BLaER1 treated with 17β-estradiol and CSF1 and Interleukin-3, amounts not matched to agents 10 nM and 100 nM (cell line): ENCODE measurements around the gene FAM76B.
A peak's percentile ranks its signal among the peaks of the same experiment; 100 is the strongest.

ENCODE experiments used
- H3K27ac ChIP-seq, 11 experiments: shearing (Covaris generic); formaldehyde crosslinking; 2 replicates each; pipeline ENCODE4 v1.8.1; 2022
- H3K27me3 ChIP-seq, 11 experiments: shearing (Covaris generic); formaldehyde crosslinking; 2 replicates each; pipeline ENCODE4 v1.8.1; 2022
- H3K36me3 ChIP-seq, 11 experiments: shearing (Covaris generic); formaldehyde crosslinking; 2 replicates each; pipeline ENCODE4 v1.8.1; 2022
- H3K4me1 ChIP-seq, 10 experiments: shearing (Covaris generic); formaldehyde crosslinking; 2 replicates each; pipeline ENCODE4 v1.8.1; 2022
- H3K4me2 ChIP-seq, 11 experiments: shearing (Covaris generic); formaldehyde crosslinking; 2 replicates each; pipeline ENCODE4 v1.8.1; 2022
- H3K4me3 ChIP-seq, 10 experiments: shearing (Covaris generic); formaldehyde crosslinking; 2 replicates each; pipeline ENCODE4 v1.8.1; 2022
- H3K9ac ChIP-seq, 11 experiments: shearing (Covaris generic); formaldehyde crosslinking; 2 replicates each; pipeline ENCODE4 v1.8.1; 2022
- H3K9me3 ChIP-seq, 11 experiments: shearing (Covaris generic); formaldehyde crosslinking; replicated peaks in 1 of 11; 2 replicates each; pipeline ENCODE4 v1.8.1; 2022
- H4K20me1 ChIP-seq, 11 experiments: shearing (Covaris generic); formaldehyde crosslinking; 2 replicates each; pipeline ENCODE4 v1.8.1; 2022
- Cebpa-rat ChIP-seq, 11 experiments: shearing (Covaris generic); IDR thresholded peaks; 2 replicates each; pipeline ENCODE4 v1.8.1; 2022

FAM76B gene

GRCh38 chr11:95751515-95751914 lies 38.1 kb downstream of the FAM76B start:
- no peak overlapping the region for H3K4me2 ChIP-seq
- no peaks in the 10 kb centered on the region for H3K9me3 ChIP-seq
- no peaks in the 10 kb centered on the region for H3K27me3 ChIP-seq
- no peak overlapping the region for H3K4me3 ChIP-seq
- H3K36me3 ChIP-seq = no peaks in the 10 kb centered on the region
- no peak for TF ChIP-seq Cebpa-rat (IDR thresholded peaks at IDR 0.05)
- H3K9ac ChIP-seq = no peak overlapping the region
- H3K4me1 ChIP-seq = no peaks in the 10 kb centered on the region
- H4K20me1 ChIP-seq = no peaks in the 10 kb centered on the region
- no peak overlapping the region for H3K27ac ChIP-seq

DNA sequence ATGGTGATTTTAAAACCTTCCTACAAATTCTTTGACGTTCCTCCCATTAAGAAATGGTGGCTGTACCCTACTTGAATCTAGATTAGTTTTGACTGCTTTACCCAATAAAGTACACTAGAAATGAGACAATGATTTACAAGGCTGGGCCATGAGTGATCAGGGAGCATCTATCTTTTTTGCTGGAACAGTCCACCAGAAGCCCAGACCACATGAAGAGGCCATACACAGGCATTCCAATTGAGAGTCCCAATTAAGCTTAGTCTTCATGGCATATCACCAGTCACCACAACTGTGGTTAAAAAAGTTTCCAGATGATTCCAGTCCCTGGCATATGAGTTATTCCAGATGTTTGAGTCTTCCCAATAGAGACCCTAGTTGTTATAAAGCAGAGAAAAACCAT lies 39.5 kb downstream of the FAM76B start:
- TF ChIP-seq Cebpa-rat (IDR thresholded peaks at IDR 0.05) = no peak
- Histone ChIP-seq H4K20me1 (no peaks in the 10 kb centered on the region), H3K9me3 (no peaks in the 10 kb centered on the region), H3K9ac (no peak overlapping the region), H3K27me3 (no peaks in the 10 kb centered on the region), H3K4me1 (no peaks in the 10 kb centered on the region), H3K27ac (no peak overlapping the region), H3K4me2 (no peak overlapping the region), H3K36me3 (no peaks in the 10 kb centered on the region), H3K4me3 (no peak overlapping the region)

- H3K27me3 ChIP-seq = no peaks in the 10 kb centered on the region
- no peak overlapping the region for H3K27ac ChIP-seq
- no peaks in the 10 kb centered on the region for H3K36me3 ChIP-seq
- H3K9me3 ChIP-seq = no peaks in the 10 kb centered on the region
- H3K4me2 ChIP-seq = no peak overlapping the region
- H3K4me1 ChIP-seq = peaks cover 0 to 7% (median 3%) of the 10 kb centered on the region in 10 experiments; a peak in 15 of 20 replicates
- no peak for TF ChIP-seq Cebpa-rat (IDR thresholded peaks at IDR 0.05)
- H4K20me1 ChIP-seq = no peaks in the 10 kb centered on the region
- H3K4me3 ChIP-seq = no peak overlapping the region
- no peak overlapping the region for H3K9ac ChIP-seq
Measured at GRCh38 chr11:95739108-95739938, 50.3 kb downstream of the FAM76B start.

DNA sequence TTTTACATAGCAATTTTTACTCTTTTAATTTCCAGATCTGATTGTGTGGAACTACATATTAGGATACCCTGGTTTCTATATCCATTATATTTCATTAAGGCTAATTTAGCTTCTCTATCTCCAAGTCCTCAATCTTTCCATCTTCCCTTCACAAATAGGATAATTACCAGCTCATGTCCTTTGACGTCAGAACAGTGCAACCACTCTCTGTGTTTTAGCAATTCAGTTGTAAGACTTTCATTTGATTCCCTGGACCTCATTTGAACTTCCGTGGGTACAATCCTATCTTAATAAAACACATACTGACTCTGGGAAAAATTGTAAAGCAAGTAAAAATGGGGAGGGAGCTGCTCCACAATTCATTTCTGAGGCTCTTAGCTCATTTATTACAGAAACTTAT lies 52.8 kb downstream of the FAM76B start:
- Histone ChIP-seq H3K9ac (no peak overlapping the region), H3K27ac (no peak overlapping the region), H3K9me3 (no peaks in the 10 kb centered on the region), H3K4me1 (peaks cover 4 to 15% (median 10%) of the 10 kb centered on the region in 10 experiments; a peak in 19 of 20 replicates), H4K20me1 (no peaks in the 10 kb centered on the region), H3K36me3 (no peaks in the 10 kb centered on the region), H3K4me3 (no peak overlapping the region), H3K4me2 (no peak overlapping the region), H3K27me3 (no peaks in the 10 kb centered on the region)
- TF ChIP-seq Cebpa-rat (IDR thresholded peaks at IDR 0.05) = no peak

DNA sequence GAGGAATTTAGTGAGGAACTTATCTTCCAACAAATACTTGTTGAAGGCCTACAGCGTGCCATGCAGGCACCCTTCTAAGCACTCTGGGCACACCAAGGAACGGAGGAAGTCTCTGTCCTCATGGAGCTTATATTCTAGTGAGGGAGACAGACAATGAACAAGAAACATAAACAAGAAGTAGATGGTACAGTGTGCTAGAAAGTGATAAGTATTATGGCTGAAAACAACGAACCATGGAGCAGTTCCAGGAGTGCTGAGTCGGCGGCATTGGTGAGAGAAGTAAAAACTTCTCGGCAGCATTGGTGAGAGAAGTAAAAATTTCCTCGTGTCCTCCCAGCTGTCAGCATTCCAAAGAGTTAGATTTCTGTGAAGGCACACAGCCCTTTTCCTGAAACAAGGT lies 53.2 kb downstream of the FAM76B start:
- no peak for TF ChIP-seq Cebpa-rat (IDR thresholded peaks at IDR 0.05)
- H3K4me1 ChIP-seq = peaks cover 4 to 15% (median 10%) of the 10 kb centered on the region in 10 experiments; a peak in 19 of 20 replicates
- no peak overlapping the region for H3K27ac ChIP-seq
- no peaks in the 10 kb centered on the region for H3K9me3 ChIP-seq
- H3K4me3 ChIP-seq = no peak overlapping the region
- H3K27me3 ChIP-seq = no peaks in the 10 kb centered on the region
- no peaks in the 10 kb centered on the region for H3K36me3 ChIP-seq
- no peaks in the 10 kb centered on the region for H4K20me1 ChIP-seq
- no peak overlapping the region for H3K9ac ChIP-seq
- H3K4me2 ChIP-seq = no peak overlapping the region

- no peaks in the 10 kb centered on the region for H3K36me3 ChIP-seq
- H4K20me1 ChIP-seq = no peaks in the 10 kb centered on the region
- no peak for TF ChIP-seq Cebpa-rat (IDR thresholded peaks at IDR 0.05)
- peak overlapping the region in 2 of 11 experiments; percentile 14 to 18; a peak in 1 of 22 replicates for H3K27ac ChIP-seq
- peaks cover 4 to 15% (median 10%) of the 10 kb centered on the region in 10 experiments; a peak in 19 of 20 replicates for H3K4me1 ChIP-seq
- H3K4me2 ChIP-seq = peak overlapping the region in 10 of 11 experiments; percentile 13 to 66 (median 40); a peak in 16 of 22 replicates
- H3K9me3 ChIP-seq = no peaks in the 10 kb centered on the region
- H3K9ac ChIP-seq = no peak overlapping the region
- no peak overlapping the region for H3K4me3 ChIP-seq
- H3K27me3 ChIP-seq = no peaks in the 10 kb centered on the region
Measured at GRCh38 chr11:95734009-95734572, 55.5 kb downstream of the FAM76B start.

DNA sequence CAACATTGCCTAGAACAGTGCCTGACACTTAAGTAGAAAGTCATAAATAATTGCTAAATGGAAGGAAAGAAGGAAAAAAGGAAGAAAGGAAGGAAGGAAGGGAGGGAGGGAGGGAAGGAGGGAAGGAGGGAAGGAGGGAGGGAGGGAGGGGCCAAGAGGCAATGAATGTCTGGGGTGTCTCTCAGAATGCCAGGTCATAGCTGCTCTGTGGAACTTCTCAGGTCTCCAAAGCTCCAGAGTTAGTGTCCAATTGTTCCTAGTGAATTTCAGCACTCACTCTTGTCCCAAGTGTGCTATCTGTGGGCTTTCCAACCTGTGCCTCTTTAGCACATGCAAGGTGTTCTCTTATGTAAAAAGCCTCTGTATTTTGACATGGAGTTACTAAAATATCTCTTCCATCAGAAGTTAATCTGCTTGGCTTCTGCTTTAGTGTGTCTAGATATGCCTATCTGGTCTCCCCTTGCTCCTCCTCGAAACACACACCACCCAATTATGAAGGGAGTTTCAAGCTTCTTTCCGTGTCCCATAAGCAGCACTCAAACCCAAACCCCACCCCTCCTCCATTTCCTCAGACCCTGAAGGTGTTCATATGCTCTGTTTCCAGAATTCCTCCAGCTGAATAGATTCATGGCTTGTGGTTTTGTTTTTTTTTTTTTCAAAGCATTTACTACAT lies 56.5 kb downstream of the FAM76B start:
- no peaks in the 10 kb centered on the region for H3K9me3 ChIP-seq
- no peak for TF ChIP-seq Cebpa-rat (IDR thresholded peaks at IDR 0.05)
- H3K36me3 ChIP-seq = no peaks in the 10 kb centered on the region
- H3K4me3 ChIP-seq = no peak overlapping the region
- H3K27me3 ChIP-seq = no peaks in the 10 kb centered on the region
- H3K27ac ChIP-seq = no peak overlapping the region
- H3K4me2 ChIP-seq = peak overlapping the region in 3 of 11 experiments; percentile 36 to 47 (median 45); a peak in 5 of 22 replicates
- H3K4me1 ChIP-seq = peaks cover 4 to 15% (median 10%) of the 10 kb centered on the region in 10 experiments; a peak in 19 of 20 replicates
- no peak overlapping the region for H3K9ac ChIP-seq
- H4K20me1 ChIP-seq = no peaks in the 10 kb centered on the region

- H3K4me3 ChIP-seq = no peak overlapping the region
- H3K4me2 ChIP-seq = no peak overlapping the region
- TF ChIP-seq Cebpa-rat (IDR thresholded peaks at IDR 0.05) = no peak
- H3K9ac ChIP-seq = no peak overlapping the region
- H3K4me1 ChIP-seq = peaks cover 0 to 11% (median 8%) of the 10 kb centered on the region in 10 experiments; a peak in 18 of 20 replicates
- H4K20me1 ChIP-seq = no peaks in the 10 kb centered on the region
- H3K27me3 ChIP-seq = no peaks in the 10 kb centered on the region
- H3K27ac ChIP-seq = no peak overlapping the region
- H3K36me3 ChIP-seq = no peaks in the 10 kb centered on the region
- peaks cover 0 to 2% (median 0%) of the 10 kb centered on the region in 11 experiments; a peak in 1 of 22 replicates for H3K9me3 ChIP-seq
Measured at GRCh38 chr11:95729462-95729861, 60.1 kb downstream of the FAM76B start.

GRCh38 chr11:95728790-95729189 lies 60.8 kb downstream of the FAM76B start:
- Histone ChIP-seq H3K9me3 (peaks cover 0 to 9% (median 0%) of the 10 kb centered on the region in 11 experiments; a peak in 3 of 22 replicates), H3K9ac (no peak overlapping the region), H3K4me2 (no peak overlapping the region), H3K27ac (no peak overlapping the region), H3K27me3 (no peaks in the 10 kb centered on the region), H4K20me1 (no peaks in the 10 kb centered on the region), H3K4me1 (peaks cover 0 to 4% (median 1%) of the 10 kb centered on the region in 10 experiments; a peak in 15 of 20 replicates), H3K4me3 (no peak overlapping the region), H3K36me3 (no peaks in the 10 kb centered on the region)
- TF ChIP-seq Cebpa-rat (IDR thresholded peaks at IDR 0.05) = 0 out of 22 replicates have a peak, but pooled peaks of 1 of the 11 experiments have one; percentile 34
